Measurements from ENCODE around the gene RAB34. TPM values are rescaled to one million over a fixed set of nuclear protein-coding genes. Genes with fewer than 3 reads are reported as not detected.

RAB34 gene
- total RNA-seq, 1 donor from 2014 or later, result 82.9 TPM

- DNase-seq (ENCODE audit: low spot score), result no peak
Measured at GRCh38 chr17:28684963-28685362, 32.7 kb downstream of the RAB34 start.

- DNase-seq (ENCODE audit: low spot score), result no peak
Measured at GRCh38 chr17:28682655-28683054, 35.0 kb downstream of the RAB34 start.

- no peak for DNase-seq (ENCODE audit: low spot score)
Measured at GRCh38 chr17:28675980-28676379, 41.7 kb downstream of the RAB34 start.

GRCh38 chr17:28675490-28675889 is 42.2 kb downstream of the RAB34 start:
- no peak for DNase-seq (ENCODE audit: low spot score)

- no peak for DNase-seq (ENCODE audit: low spot score)
Measured at GRCh38 chr17:28669918-28670317, 47.8 kb downstream of the RAB34 start.

- DNase-seq (ENCODE audit: low spot score), result no peak
Measured at GRCh38 chr17:28667870-28668269, 49.8 kb downstream of the RAB34 start.

GRCh38 chr17:28665994-28666393 is 51.7 kb downstream of the RAB34 start:
- no peak for DNase-seq (ENCODE audit: low spot score)

Other genes starting within 250 kb of the RAB34 start
- 0.62 TPM for gene SLC13A2, start 244.2 kb downstream of the RAB34 start, total RNA-seq
- 1.5 TPM for gene FOXN1, start 211.5 kb downstream of the RAB34 start, total RNA-seq
- 37.5 TPM for gene UNC119, start 165.2 kb downstream of the RAB34 start, total RNA-seq
- 52.9 TPM for gene PIGS, start 146.3 kb downstream of the RAB34 start, total RNA-seq
- gene ALDOC, start 141.0 kb downstream of the RAB34 start, total RNA-seq, result 15.7 TPM
- gene SPAG5, start 118.8 kb downstream of the RAB34 start, total RNA-seq, result 8.5 TPM
- 27.5 TPM for gene RSKR, start 103.7 kb downstream of the RAB34 start, total RNA-seq
- 210 TPM for gene BLTP2, start 72.7 kb downstream of the RAB34 start, total RNA-seq
- gene SDF2, start 56.0 kb downstream of the RAB34 start, total RNA-seq, result 49.2 TPM
- gene SUPT6H, start 55.7 kb downstream of the RAB34 start, total RNA-seq, result 96.9 TPM
- gene PROCA1, start 6.0 kb downstream of the RAB34 start, total RNA-seq, result 1.1 TPM
- 1,937 TPM for gene RPL23A, start 2.1 kb upstream of the RAB34 start, total RNA-seq
- 18.1 TPM for gene TLCD1, start 8.4 kb upstream of the RAB34 start, total RNA-seq
- gene NEK8, start 10.9 kb upstream of the RAB34 start, total RNA-seq, result 14.9 TPM
- 186 TPM for gene TRAF4, start 26.1 kb upstream of the RAB34 start, total RNA-seq
- 28.8 TPM for gene FAM222B, start 124.9 kb upstream of the RAB34 start, total RNA-seq
- gene ERAL1, start 137.1 kb upstream of the RAB34 start, total RNA-seq, result 40.3 TPM
- 255 TPM for gene FLOT2, start 179.9 kb upstream of the RAB34 start, total RNA-seq
- 27.3 TPM for gene DHRS13, start 185.2 kb upstream of the RAB34 start, total RNA-seq
- 69.4 TPM for gene PHF12, start 233.7 kb upstream of the RAB34 start, total RNA-seq

All from ureter (tissue), 1 donor.